SH-SY5Y (cell line): Measurements from ENCODE around the gene SLC16A12.

Experiments
- GATA2 ChIP-seq: IDR thresholded peaks from 2 replicates; pipeline ENCODE4 v1.6.1; 2011; ENCODE audit warnings: mild to moderate bottlenecking, low read depth, low read length
- GATA3 ChIP-seq: IDR thresholded peaks from 2 replicates; pipeline ENCODE4 v1.6.1; 2011; ENCODE audit warnings: low read depth, mild to moderate bottlenecking, low read length, moderate library complexity

DNA sequence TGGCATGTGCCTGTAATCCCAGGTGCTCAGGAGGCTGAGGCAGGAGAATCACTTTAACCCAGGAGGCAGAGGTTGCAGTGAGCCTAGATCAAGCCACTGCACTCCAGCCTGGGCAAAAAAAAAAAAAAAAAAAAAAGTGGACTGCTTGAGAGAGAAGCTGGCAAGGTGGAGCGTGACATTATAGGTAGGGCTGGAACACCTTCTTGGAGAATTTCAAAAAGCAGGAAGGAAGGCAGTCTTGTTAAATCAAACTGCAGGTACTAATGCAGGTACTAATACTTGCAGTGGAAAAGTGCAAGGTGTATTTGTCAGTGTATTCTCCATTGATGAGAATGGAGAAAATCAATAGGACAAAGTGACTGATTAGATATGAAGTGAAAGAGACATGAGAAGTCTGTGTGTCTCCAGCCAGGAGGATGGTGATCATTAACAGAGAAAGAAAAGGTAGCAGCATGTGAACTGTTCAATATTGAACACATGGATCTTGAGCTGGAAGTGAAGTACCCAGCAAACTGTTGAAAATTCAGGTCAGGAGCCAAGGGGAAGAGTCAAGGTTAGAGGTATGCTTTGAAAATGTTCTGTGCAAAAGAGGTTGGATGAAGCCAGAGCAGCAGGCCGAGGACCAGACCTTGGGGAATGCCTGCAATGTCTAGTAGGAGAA, 12.6 kb upstream of the SLC16A12 start:
- no peak for TF ChIP-seq GATA3
- TF ChIP-seq GATA2 = no peak
